Transverse colon (tissue), 4 donors: ENCODE data around the gene CHST3.

Experiments used
- CTCF ChIP-seq, 5 experiments: fragments of 200-600 bp in 3 of 5; fragments of 450-650 bp in 2 of 5; sonication (generic) in 3 of 5; IDR thresholded peaks; 1 replicate in 2 of 5; 2 replicates in 3 of 5; pipeline ENCODE4 v1.5.1; 2016 to 2017; ENCODE audit warnings: antibody characterized with exemption in 5 of 5, inconsistent platforms in 3 of 5, mild to moderate bottlenecking in 2 of 5, moderate library complexity in 1 of 5
- POLR2AphosphoS5 ChIP-seq, 3 donors: sonication (generic); formaldehyde crosslinking; IDR thresholded peaks; one replicate each; pipeline ENCODE4 v1.6.1; 2016; ENCODE audit warnings: antibody characterized with exemption in 3 of 3

- TF ChIP-seq CTCF (IDR thresholded peaks at IDR 0.05) (no peak), POLR2AphosphoS5 (IDR thresholded peaks at IDR 0.05) (no peak)
These were observed 20.1 kb downstream of the CHST3 start for GRCh38 chr10:71984126-71984808.
